ENCODE measurements around the gene PPP1R14D.

The PPP1R14D gene

GRCh38 chr15:40787344-40787841 is 41.1 kb downstream of the PPP1R14D start:
- peak in 2 of 3 donors; percentile 16 to 21 for DNase-seq
- no peaks in the 10 kb centered on the region for H3K9me3 ChIP-seq (ENCODE audit: control insufficient read depth, low read length)
- H3K27ac ChIP-seq (ENCODE audit: insufficient read depth, low read length, poor library complexity, severe bottlenecking), result no peak overlapping the region
- H3K4me3 ChIP-seq (ENCODE audit: insufficient read depth, low read depth, low read length, poor library complexity, severe bottlenecking), result no peak overlapping the region
- peaks cover 11% of the 10 kb centered on the region for H3K4me1 ChIP-seq (ENCODE audit: control insufficient read depth, insufficient read depth, low read length, poor library complexity, severe bottlenecking)
- peaks cover 4% of the 10 kb centered on the region for H3K36me3 ChIP-seq (ENCODE audit: control insufficient read depth, insufficient read depth, low read length)
- H3K27me3 ChIP-seq (replicated peaks; ENCODE audit: control insufficient read depth, insufficient read depth, low read length, poor library complexity, severe bottlenecking), result no peaks in the 10 kb centered on the region

GRCh38 chr15:40785814-40786213 is 42.7 kb downstream of the PPP1R14D start:
- Histone ChIP-seq H3K36me3 (ENCODE audit: control insufficient read depth, insufficient read depth, low read length) (no peaks in the 10 kb centered on the region), H3K27ac (ENCODE audit: insufficient read depth, low read length, poor library complexity, severe bottlenecking) (no peak overlapping the region), H3K27me3 (replicated peaks; ENCODE audit: control insufficient read depth, insufficient read depth, low read length, poor library complexity, severe bottlenecking) (no peaks in the 10 kb centered on the region), H3K9me3 (ENCODE audit: control insufficient read depth, low read length) (no peaks in the 10 kb centered on the region), H3K4me1 (ENCODE audit: control insufficient read depth, insufficient read depth, low read length, poor library complexity, severe bottlenecking) (peaks cover 11% of the 10 kb centered on the region), H3K4me3 (ENCODE audit: insufficient read depth, low read depth, low read length, poor library complexity, severe bottlenecking) (no peak overlapping the region)
- DNase-seq, result no peak

GRCh38 chr15:40785164-40785563 is 43.3 kb downstream of the PPP1R14D start:
- Histone ChIP-seq H3K36me3 (ENCODE audit: control insufficient read depth, insufficient read depth, low read length) (peaks cover 1% of the 10 kb centered on the region), H3K27me3 (replicated peaks; ENCODE audit: control insufficient read depth, insufficient read depth, low read length, poor library complexity, severe bottlenecking) (no peaks in the 10 kb centered on the region), H3K27ac (ENCODE audit: insufficient read depth, low read length, poor library complexity, severe bottlenecking) (no peak overlapping the region), H3K4me1 (ENCODE audit: control insufficient read depth, insufficient read depth, low read length, poor library complexity, severe bottlenecking) (peaks cover 11% of the 10 kb centered on the region), H3K9me3 (ENCODE audit: control insufficient read depth, low read length) (no peaks in the 10 kb centered on the region), H3K4me3 (ENCODE audit: insufficient read depth, low read depth, low read length, poor library complexity, severe bottlenecking) (no peak overlapping the region)
- DNase-seq, result no peak

- peak; percentile 64 to 68 (median 65) for DNase-seq
- Histone ChIP-seq H3K4me1 (ENCODE audit: control insufficient read depth, insufficient read depth, low read length, poor library complexity, severe bottlenecking) (peaks cover 8% of the 10 kb centered on the region), H3K27me3 (replicated peaks; ENCODE audit: control insufficient read depth, insufficient read depth, low read length, poor library complexity, severe bottlenecking) (no peaks in the 10 kb centered on the region), H3K36me3 (ENCODE audit: control insufficient read depth, insufficient read depth, low read length) (peaks cover 23% of the 10 kb centered on the region), H3K4me3 (ENCODE audit: insufficient read depth, low read depth, low read length, poor library complexity, severe bottlenecking) (no peak overlapping the region), H3K9me3 (ENCODE audit: control insufficient read depth, low read length) (no peaks in the 10 kb centered on the region), H3K27ac (ENCODE audit: insufficient read depth, low read length, poor library complexity, severe bottlenecking) (no peak overlapping the region)
Measured at GRCh38 chr15:40782609-40783227, 45.8 kb downstream of the PPP1R14D start.

- Histone ChIP-seq H3K4me1 (ENCODE audit: control insufficient read depth, insufficient read depth, low read length, poor library complexity, severe bottlenecking) (no peaks in the 10 kb centered on the region), H3K27ac (ENCODE audit: insufficient read depth, low read length, poor library complexity, severe bottlenecking) (no peak overlapping the region)
Measured at GRCh38 chr15:40776537-40777141, 51.9 kb downstream of the PPP1R14D start.

GRCh38 chr15:40775740-40776536 is 52.6 kb downstream of the PPP1R14D start:
- Histone ChIP-seq H3K36me3 (ENCODE audit: control insufficient read depth, insufficient read depth, low read length) (peaks cover 50% of the 10 kb centered on the region), H3K27ac (ENCODE audit: insufficient read depth, low read length, poor library complexity, severe bottlenecking) (no peak overlapping the region), H3K9me3 (ENCODE audit: control insufficient read depth, low read length) (no peaks in the 10 kb centered on the region), H3K4me1 (ENCODE audit: control insufficient read depth, insufficient read depth, low read length, poor library complexity, severe bottlenecking) (no peaks in the 10 kb centered on the region), H3K27me3 (replicated peaks; ENCODE audit: control insufficient read depth, insufficient read depth, low read length, poor library complexity, severe bottlenecking) (no peaks in the 10 kb centered on the region), H3K4me3 (ENCODE audit: insufficient read depth, low read depth, low read length, poor library complexity, severe bottlenecking) (no peak overlapping the region)
- DNase-seq, result no peak

More at GRCh38 chr15:40776537-40777141, 51.9 kb downstream of the PPP1R14D start:
- Histone ChIP-seq H3K36me3 (ENCODE audit: control insufficient read depth, insufficient read depth, low read length) (peaks cover 50% of the 10 kb centered on the region), H3K9me3 (ENCODE audit: control insufficient read depth, low read length) (no peaks in the 10 kb centered on the region), H3K27me3 (replicated peaks; ENCODE audit: control insufficient read depth, insufficient read depth, low read length, poor library complexity, severe bottlenecking) (no peaks in the 10 kb centered on the region), H3K4me3 (ENCODE audit: insufficient read depth, low read depth, low read length, poor library complexity, severe bottlenecking) (no peak overlapping the region)
- peak in 1 of 3 donors; percentile 14 for DNase-seq

- Histone ChIP-seq H3K36me3 (ENCODE audit: control insufficient read depth, insufficient read depth, low read length) (peaks cover 47% of the 10 kb centered on the region), H3K9me3 (ENCODE audit: control insufficient read depth, low read length) (no peaks in the 10 kb centered on the region), H3K27ac (ENCODE audit: insufficient read depth, low read length, poor library complexity, severe bottlenecking) (no peak overlapping the region), H3K4me1 (ENCODE audit: control insufficient read depth, insufficient read depth, low read length, poor library complexity, severe bottlenecking) (no peaks in the 10 kb centered on the region), H3K27me3 (replicated peaks; ENCODE audit: control insufficient read depth, insufficient read depth, low read length, poor library complexity, severe bottlenecking) (no peaks in the 10 kb centered on the region), H3K4me3 (ENCODE audit: insufficient read depth, low read depth, low read length, poor library complexity, severe bottlenecking) (no peak overlapping the region)
- DNase-seq, result no peak
Measured at GRCh38 chr15:40775007-40775406, 53.5 kb downstream of the PPP1R14D start.

GRCh38 chr15:40773902-40774301 is 54.6 kb downstream of the PPP1R14D start:
- no peak overlapping the region for H3K4me3 ChIP-seq (ENCODE audit: insufficient read depth, low read depth, low read length, poor library complexity, severe bottlenecking)

GRCh38 chr15:40773496-40773895 is 55.0 kb downstream of the PPP1R14D start:
- peaks cover 4% of the 10 kb centered on the region for H3K4me1 ChIP-seq (ENCODE audit: control insufficient read depth, insufficient read depth, low read length, poor library complexity, severe bottlenecking)
- peaks cover 34% of the 10 kb centered on the region for H3K36me3 ChIP-seq (ENCODE audit: control insufficient read depth, insufficient read depth, low read length)
- DNase-seq, result no peak
- no peak overlapping the region for H3K27ac ChIP-seq (ENCODE audit: insufficient read depth, low read length, poor library complexity, severe bottlenecking)
- H3K9me3 ChIP-seq (ENCODE audit: control insufficient read depth, low read length), result no peaks in the 10 kb centered on the region
- no peaks in the 10 kb centered on the region for H3K27me3 ChIP-seq (replicated peaks; ENCODE audit: control insufficient read depth, insufficient read depth, low read length, poor library complexity, severe bottlenecking)
- H3K4me3 ChIP-seq (ENCODE audit: insufficient read depth, low read depth, low read length, poor library complexity, severe bottlenecking), result no peak overlapping the region

More at GRCh38 chr15:40773902-40774301, 54.6 kb downstream of the PPP1R14D start:
- no peaks in the 10 kb centered on the region for H3K27me3 ChIP-seq (replicated peaks; ENCODE audit: control insufficient read depth, insufficient read depth, low read length, poor library complexity, severe bottlenecking)
- H3K9me3 ChIP-seq (ENCODE audit: control insufficient read depth, low read length), result no peaks in the 10 kb centered on the region
- DNase-seq, result no peak
- peaks cover 4% of the 10 kb centered on the region for H3K4me1 ChIP-seq (ENCODE audit: control insufficient read depth, insufficient read depth, low read length, poor library complexity, severe bottlenecking)
- peaks cover 36% of the 10 kb centered on the region for H3K36me3 ChIP-seq (ENCODE audit: control insufficient read depth, insufficient read depth, low read length)
- H3K27ac ChIP-seq (ENCODE audit: insufficient read depth, low read length, poor library complexity, severe bottlenecking), result no peak overlapping the region

GRCh38 chr15:40772014-40772413 is 56.5 kb downstream of the PPP1R14D start:
- H3K4me3 ChIP-seq (ENCODE audit: insufficient read depth, low read depth, low read length, poor library complexity, severe bottlenecking), result no peak overlapping the region
- H3K4me1 ChIP-seq (ENCODE audit: control insufficient read depth, insufficient read depth, low read length, poor library complexity, severe bottlenecking), result peaks cover 4% of the 10 kb centered on the region
- no peak for DNase-seq
- H3K27ac ChIP-seq (ENCODE audit: insufficient read depth, low read length, poor library complexity, severe bottlenecking), result no peak overlapping the region
- H3K27me3 ChIP-seq (replicated peaks; ENCODE audit: control insufficient read depth, insufficient read depth, low read length, poor library complexity, severe bottlenecking), result no peaks in the 10 kb centered on the region
- peaks cover 38% of the 10 kb centered on the region for H3K36me3 ChIP-seq (ENCODE audit: control insufficient read depth, insufficient read depth, low read length)
- H3K9me3 ChIP-seq (ENCODE audit: control insufficient read depth, low read length), result no peaks in the 10 kb centered on the region

All from effector memory CD4-positive, alpha-beta T cell (primary cell).